ENCODE data around the gene ZWILCH.
"Not testable (repeated sequence)": the region's sequence is repeated elsewhere in the genome, so short reads cannot be mapped to it uniquely, and the experiment has no call there.

ZWILCH gene

DNA sequence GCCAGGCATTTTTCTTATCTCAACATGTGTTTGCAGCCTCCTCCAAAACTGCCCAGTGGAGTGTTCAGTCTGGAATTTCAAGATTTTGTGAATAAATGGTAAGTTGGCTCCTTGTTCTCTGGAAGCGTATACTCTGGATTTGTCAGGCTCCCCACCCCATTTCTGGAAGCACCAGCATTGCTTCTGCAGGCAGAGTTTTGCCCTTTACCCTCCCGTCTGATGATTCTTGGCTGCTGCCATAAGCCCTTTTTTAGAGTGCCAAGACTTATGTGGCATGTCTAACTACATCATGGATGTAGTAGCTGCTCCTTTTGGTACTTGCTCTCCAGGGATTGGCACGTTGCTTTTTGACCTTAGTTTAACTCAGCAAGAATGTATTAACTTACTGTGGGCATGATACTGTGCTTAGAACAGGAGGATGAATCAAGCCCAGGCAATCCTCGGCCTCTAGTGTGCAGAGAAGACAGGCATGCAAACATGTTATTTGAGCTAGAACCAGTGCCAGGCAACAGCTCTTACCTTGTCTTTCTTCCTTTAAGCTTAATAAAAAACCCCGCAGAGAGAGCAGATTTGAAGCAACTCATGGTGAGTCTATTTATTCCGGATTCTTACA lies 15.8 kb upstream of the ZWILCH start:
- DNase-seq = no peak

DNA sequence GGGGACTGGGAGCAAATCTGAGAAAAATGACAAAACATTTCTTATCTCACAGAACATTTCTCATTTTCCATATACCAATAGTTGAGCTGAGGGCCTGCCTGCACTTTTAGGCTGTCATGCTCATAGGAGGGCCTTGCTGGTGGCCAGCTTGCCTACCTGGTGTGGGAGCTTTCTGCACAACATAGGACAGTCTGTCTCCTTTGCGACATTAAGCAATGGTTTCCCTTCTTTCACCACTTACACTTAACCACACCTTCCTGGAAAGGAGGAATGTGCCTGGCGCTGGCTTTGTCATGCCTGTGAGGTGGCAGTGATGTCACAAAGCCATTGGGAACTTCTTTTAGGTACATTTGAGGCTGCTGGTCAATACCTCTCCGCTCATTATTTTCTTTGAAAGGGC lies 13.3 kb upstream of the ZWILCH start:
- no peak for DNase-seq

DNA sequence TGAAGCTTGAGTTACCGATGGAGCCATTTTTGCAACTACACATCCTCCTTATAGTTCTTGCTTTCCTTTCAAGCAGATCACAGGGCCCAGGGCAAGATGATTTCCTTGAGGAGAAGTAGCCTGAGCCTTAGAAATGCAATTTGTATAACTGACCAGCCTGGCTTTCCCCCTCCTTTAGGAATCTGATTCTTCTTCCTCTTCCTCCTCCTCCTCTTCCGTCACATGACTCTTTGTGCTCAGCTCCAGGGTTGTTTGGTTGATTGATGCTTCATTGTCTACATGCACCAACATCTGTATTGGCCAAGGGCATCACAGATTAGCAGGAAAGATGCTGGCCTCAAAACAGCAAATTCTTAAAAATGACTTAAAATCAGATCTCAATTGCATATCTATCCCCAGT lies 10.9 kb upstream of the ZWILCH start:
- DNase-seq = no peak

DNA sequence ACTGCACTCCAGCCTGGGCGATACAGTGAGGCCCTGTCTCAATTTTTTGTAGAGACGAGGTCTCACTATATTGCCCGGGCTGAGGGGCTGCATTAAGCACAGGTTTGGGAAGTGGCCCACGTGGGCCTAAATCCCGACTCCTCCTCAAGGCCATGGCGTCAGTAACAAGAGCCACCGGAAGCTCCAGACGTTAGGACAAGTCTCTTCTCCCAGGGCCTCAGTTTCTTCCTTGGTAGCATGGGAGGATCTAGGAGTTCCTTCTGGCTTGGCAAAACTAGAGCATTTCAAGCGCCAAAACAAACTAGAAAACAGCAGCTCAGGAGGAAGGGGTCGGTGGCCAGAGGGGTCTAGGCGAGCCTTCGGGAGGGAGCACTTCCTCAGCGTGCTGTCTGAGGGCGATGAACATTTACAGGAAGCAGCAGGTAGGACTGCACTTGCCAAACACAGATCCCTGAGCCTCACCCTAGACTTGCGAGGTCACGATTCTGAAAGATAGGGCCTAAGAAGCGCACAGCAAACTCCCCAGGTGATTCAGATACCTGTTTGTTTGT lies 8.1 kb upstream of the ZWILCH start:
- DNase-seq = no peak

DNA sequence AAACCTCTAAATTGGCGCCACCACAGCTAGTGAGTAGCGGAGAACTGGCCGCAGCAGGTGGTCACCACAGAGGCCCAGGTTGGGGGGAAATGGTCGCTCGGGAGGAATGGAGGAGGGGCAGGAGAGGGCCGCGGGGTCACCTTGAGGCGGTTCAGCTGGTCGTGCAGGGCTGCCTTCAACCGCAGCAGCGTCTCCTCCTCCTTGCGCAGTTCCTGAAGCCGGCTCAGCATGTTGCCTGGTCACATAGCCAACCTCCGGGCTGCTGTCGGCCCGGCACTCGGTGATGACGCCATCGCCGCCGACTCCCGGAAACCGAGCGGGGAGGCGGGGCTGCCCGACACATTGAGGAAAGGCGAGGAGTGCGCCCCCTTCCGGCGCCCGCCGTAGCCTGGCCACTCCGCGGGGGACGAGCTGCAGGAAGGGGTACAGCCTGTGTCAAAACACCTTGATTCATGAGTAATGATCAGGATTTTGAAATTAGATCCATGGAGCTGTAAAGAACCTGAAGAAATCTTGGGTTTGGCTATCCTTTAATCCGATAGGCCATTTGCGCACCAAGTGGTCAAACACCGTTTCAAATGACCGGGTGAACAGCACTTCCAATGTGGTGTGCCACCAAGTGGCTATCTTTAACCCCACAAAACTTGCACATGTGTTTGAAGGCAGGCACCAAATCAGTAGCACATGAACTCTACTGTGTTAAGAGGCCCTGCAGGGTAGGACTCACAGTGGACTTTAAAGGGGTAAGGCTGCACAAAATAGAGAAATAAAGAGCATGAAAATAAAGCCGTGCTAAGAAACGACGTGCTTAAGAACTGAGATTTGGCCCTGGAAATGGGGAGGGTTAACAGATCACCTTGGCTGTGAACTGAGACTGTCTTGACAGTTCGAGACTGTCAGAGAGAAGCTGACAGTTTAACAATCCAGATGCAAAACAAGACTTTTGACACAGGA lies 7.3 kb upstream of the ZWILCH start, which contains the start of gene SNAPC5:
TSS of gene SNAPC5 (minus strand) at position 261 of the 954 bp plus-strand sequence. CDS start at position 230, 31 bp downstream.
- peak; percentile 62 for DNase-seq

DNA sequence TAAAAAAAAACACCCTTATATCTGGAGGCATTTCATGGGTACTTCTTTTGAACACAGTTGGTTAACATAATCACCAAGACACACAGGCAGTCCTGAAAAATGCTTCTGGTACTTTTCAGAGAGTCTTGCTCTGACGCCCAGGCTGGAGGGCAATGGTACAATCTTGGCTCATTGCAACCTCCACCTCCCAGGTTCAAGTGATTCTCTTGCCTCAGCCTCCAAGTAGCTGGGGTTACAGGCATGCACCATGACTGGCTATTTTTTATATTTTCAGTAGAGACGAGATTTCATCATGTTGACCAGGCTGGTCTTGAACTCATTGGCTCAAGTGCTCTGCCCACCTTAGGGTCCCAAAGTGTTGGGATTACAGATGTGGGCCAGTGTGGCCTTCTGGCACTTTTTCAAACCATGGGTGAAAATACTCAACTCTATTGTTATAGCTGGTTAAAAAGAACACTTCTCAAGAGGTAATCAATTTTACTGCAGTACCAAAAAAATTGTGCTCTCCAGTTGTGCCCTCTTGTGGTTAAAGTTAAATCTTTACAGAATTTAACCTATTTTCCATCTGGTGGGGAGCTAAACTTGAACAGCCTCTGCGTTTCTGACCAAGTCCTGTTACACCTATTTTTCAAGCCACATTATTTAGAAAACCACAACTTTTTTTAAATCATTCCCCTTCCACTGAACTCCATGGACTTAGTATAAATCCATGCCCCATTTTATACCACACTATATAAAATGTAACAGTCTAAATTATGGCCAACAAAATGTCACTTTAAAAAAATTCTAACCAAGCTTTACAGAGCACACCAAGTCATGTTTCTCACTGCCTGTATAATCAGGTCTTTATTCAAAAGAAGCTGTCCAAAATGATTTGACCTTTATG lies 6.4 kb upstream of the ZWILCH start:
- no peak for DNase-seq

DNA sequence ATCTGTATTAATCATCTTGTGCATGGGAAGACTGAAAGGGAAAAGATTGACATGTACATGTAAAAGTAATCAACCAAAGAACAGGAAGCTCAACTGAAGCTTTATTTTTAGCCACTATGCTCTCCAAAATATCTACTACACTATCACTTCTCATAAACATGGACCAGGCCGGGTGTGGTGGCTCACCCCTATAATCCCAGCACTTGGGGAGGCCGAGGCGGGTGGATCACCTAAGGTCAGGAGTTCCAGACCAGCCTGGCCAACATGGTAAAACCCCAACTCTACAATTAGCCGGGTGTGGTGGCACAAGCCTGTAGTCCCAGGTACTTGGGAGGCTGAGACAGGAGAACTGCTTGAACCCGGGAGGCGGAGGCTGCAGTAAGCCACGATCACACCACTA lies 4.8 kb upstream of the ZWILCH start:
- DNase-seq = not testable (repeated sequence)

DNA sequence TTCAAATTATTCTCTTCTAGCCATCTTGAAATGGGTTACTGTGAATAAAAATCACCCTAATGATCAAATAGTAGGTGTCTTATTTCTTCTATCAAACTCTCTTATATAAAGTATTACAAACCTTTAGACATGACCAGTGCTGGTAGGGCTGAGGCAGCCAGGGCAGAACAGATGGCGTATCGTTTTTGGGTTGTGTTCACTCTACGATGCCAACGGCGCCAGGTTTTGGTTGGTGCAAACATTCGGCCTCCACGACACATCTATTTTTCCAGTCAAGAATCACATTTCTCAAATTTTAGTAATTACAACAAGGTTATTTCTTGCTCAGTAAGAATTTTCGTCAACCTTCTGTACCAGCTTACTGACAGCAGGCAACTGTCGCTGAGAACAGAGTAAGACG lies 2.6 kb upstream of the ZWILCH start:
- DNase-seq = no peak

DNA sequence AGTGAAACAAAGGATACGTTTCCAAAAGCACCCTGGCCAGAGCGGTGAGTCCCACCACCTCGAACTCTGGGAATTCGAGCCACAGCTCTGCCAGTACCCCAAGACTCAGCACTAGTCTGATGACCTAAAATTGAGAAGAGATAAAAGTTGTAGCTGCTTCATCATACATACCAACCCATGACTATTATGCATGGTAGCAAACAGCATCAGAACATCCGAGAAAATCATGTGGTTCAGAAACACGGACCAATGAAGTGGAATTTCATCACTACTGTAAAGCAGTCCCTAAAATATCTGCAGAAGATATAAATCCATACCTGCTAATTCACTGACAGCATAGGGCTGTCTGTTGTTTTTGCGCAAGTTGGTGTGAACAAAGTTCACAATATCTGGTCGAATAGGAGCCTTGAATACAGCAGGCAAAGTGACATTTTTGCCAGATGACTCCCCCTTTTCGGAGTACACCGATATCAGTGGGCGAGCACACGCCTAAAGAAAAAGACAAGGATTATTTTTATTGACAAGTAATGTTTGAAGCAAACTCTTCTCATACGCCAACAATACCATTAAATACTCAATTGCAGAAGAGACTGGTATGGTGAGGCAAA lies 2.0 kb upstream of the ZWILCH start:
- DNase-seq = not testable (repeated sequence)

DNA sequence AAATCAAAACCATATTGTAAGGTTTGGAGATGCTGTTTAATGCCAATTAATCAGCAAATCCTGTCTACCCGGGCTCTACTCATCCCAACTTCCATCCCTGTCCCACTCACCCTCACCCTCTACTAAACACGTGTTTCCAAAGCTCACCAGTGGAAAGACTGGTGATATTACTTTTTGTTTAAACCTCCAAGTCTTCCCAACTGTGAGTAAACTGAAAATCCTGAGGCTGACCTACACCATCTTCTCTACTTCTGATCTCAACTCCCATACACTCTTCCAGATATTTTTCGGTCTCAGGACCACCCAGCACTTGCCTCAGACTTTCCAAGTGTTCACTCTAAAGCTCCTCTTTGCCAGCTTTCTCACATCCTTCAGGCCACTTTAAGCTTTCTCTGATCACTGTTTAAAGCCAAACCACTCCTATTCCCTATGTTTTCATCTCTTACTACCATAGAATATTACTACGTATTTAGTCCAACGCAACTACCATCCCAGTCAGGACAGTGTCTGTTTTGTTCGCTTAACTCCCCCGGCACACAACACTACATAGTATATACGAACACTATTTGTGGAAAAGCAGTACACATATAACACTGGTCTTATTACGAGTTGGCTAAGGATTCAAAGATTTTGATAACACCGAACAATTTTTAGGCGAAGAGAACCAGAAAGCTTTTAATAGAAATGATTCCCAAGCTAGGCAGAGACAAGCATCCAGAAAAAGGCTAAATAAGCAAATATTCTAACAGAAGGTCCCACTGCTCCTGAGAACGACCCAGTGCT lies 1.2 kb upstream of the ZWILCH start:
- no peak for DNase-seq

DNA sequence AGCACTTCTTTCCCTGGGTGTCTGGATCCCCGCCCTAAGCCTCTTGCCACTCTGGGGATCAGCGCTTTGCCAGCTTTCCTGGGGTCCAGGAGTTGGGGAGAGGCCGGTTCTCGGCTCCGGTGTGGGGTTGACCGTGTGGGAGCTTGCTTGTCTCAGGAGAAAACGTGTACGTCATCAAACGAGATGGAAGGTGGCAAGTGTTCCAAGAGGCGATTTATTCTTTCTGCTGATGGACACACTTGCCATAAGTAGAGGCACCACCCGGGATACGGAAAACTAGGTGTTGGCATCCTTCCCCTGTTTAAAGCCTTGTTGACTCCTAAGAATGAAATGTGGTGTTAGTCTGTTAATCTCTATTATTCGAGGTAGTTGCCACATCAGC lies 295 bp downstream of the ZWILCH start:
- peak; percentile 5 for DNase-seq

DNA sequence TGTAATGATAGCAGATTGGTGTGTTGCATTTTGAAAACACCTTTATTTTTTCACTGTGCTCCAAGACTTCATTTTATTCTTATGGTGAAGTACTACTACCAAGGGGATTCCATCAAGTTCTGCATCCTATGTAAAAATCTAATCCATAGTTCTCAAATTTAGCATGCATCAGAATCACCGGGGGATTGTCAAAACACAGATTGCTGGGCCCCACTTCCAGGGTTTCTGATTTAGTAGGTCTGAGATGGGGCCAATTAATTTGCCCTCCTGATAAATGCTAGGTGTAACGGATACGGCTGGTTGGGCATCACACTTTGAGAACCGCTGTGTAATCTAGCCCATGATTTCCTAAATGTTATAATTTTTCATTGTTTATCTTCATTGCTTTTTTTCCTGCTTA lies 692 bp downstream of the ZWILCH start:
- DNase-seq = no peak

DNA sequence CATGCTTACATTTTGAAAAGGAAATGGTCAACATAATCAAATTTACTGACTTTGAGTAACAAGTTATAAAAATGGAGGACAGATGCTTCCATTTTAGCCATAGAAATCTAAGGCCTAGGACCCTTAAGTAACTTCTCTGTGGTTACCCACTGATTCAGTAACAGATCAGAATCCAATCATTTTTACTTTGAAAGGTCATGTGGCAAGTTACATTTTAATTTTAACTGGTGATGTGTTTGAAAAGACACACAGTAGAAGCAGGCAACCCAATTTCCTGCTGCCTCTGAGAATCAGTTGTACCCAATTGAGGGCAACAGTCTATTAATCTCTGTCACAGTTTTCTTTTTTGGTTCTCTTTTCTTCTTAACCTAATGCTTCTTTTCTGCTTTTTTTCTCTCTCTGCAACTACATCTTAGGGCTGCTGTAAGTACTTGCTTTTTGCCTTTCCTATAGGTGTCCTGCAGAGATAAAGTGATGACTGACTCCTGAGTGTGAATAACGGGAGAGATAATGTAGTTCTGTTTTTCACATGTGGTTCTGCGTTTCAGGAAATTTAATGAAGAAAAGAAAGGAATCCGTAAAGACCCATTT lies 3.3 kb downstream of the ZWILCH start:
- no peak for DNase-seq

DNA sequence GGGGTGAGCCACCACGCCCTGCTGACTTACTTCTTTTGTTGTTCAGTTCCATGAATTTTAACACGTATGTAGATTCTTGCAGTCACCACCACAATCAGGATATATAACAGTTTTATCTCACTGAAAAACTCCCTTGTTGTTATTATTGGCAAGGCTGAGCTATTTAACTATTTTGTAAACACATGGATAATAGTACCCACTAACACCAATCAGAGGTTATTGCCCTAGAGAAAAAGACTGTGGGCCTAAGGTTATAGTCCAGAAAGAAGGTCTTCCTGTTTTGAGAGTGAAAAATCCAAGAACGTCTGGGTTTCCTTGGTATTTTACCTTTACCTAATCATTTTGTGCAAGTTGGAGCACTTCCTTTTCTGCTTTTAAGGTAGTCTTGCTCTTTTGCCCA lies 9.5 kb downstream of the ZWILCH start:
- no peak for DNase-seq

DNA sequence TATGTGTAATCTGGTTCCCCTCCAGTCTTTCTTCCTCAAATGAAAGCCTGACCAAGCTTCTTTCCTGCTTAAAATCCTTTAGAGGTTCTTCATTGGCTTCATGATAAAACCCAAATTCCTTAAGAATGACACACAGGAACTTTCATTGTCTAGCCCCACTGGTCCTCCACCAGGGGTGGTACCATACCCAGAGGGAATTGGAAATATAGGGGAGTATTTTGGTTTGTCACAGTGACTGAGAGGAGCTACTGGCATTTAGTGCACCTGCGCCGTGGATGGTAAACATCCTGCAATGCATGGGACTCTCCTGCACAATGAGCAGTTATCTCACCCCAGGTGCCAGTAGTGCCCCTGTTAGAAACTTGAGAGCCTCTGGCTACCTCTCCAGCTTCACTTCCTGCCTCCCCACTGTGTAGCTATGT lies 10.8 kb downstream of the ZWILCH start:
- DNase-seq = no peak

DNA sequence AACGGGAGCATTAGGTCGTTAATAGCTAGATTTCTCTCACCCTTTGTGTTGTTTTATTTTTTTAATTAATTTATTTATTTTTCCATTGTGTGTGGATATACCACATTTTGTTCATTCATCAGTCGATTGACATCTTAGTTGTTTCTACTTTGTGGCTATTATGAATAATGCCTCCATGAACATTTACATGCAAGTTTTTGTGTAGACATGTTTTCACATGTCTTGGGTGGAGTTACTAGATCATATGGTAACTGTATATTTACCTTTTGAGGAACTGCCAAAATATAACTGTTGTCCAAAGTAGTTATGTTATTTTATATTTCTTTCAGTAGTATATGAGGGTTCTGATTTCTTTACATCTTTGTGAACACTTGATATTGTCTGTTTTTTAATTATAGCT lies 18.8 kb downstream of the ZWILCH start:
- no peak for DNase-seq

DNA sequence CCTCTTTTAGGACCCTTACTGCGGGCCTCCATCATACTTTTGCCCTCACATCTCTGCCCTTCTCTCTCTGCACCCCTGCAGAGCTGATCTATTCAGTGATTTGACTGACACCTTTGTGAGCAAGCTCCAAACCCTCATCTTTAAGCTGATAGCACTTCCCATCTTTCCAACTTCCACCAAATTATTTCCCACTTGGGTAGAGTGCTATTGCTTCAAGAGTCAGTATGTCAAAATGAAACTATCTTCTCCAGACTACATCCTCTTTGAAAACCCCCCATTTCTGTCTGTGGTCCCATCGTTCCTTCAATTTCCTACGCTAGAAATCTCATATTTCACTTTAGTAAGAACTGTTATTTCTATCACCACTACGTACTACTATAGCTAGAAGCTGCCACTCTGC lies 19.7 kb downstream of the ZWILCH start:
- DNase-seq = no peak

DNA sequence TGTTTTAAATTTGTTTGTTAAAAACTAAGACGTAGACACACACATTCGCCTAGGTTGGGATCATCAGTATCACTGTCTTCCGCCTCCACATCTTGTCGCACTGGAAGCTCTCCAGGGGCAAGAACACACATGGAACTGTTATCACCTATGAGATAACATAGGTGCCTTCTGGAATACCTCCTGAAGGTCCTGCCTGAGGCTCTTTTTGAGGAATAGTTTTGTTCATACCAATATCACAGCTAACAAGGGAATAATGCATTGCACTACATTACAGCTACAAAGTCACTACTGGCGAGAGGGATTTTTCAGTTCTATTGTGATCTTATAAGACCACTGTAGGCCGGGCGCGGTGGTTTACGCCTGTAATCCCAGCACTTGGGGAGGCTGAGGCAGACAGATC lies 29.9 kb downstream of the ZWILCH start:
- no peak for DNase-seq

DNA sequence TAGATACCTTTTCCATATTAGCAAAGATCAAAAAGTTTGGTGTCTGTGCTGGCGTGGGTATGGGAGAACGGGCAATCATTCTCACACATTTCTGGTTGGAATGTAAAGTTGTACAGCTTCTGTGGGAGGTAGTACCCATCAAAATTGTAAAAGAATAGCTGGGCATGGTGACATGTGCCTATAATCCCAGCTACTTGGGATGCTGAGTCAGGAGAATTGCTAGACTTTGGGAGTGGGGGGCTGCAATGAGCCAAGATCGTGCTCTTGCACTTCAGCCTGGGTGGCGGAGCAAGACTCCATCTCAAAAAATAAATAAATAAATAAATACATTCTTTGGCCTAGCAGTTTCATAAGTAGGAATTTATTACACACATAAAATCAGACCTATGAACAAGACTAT lies 37.8 kb downstream of the ZWILCH start:
- DNase-seq = no peak

DNA sequence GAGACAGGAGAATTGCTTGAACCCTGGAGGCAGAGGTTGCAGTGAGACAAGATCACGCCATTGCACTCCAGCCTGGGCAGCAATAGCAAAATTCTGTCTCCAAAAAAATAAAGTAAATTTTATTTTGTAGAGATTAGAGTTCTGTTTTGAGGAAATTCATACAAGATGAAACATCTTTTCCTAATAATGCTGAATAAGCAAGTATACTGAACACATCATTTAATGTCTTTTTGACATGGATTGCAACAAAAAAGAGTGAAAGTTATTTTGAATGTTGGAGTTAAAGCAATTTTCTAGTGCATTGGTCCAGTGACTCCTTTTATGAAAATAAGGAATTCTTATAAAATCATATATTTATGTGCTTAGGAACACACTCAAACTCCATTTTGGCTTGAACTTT lies 40.1 kb downstream of the ZWILCH start:
- no peak for DNase-seq

DNA sequence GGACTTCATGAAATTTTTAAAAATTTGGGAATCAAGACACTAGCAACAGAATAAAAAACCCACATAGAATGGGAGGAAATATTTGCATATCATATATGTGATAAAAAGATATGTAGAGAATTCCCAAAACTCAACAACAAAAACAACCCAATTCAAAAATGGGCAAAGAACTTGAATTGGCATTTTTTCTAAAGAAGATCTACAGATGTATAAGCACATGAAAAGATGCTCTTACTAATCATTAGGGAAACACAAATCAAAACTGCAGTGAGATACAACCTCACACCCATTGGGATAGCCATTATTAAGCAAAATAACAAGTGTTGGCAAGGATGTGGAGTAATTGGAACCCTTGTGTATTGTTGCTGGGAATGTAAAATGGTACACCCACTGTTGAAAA lies 50.6 kb downstream of the ZWILCH start:
- DNase-seq = no peak

Data from DMS79 (cell line).